HCT116 (cell line): Measurements from ENCODE around the gene CRTC3. TPM values are rescaled to one million over a fixed set of nuclear protein-coding genes. Genes with fewer than 3 reads are reported as not detected.

Experiments
- ATAC-seq: fragments of 200-7000 bp; cut with Tn5 transposase; 2 replicates; pipeline ENCODE4 v1.9.1; 2020; ENCODE audit warnings: mild to moderate bottlenecking, moderate library complexity
- BruUV-seq: library from RNA; stranded (reverse); fragments of 400-500 nt; replicated peaks from 2 replicates; lab custom pipeline; 2021; lab: Mats Ljungman, UMichigan
- CTCF ChIA-PET: fragments of 300-600 bp; sonication (Branson Sonifier 250); formaldehyde crosslinking; loops from one replicate; lab custom pipeline; 2021; ENCODE audit warnings: antibody characterized with exemption; lab: Charles Lee
- POLR2A ChIA-PET: fragments of 300-600, 350-600 bp; sonication (Branson Sonifier 250); formaldehyde crosslinking; loops from one replicate; lab custom pipeline; 2021; ENCODE audit warnings: antibody characterized with exemption; lab: Charles Lee
- RAD21 ChIA-PET, 2 experiments: fragments of 300-600 bp; sonication (Branson Sonifier 250); formaldehyde crosslinking; loops; one replicate each; lab custom pipeline; 2023; ENCODE audit warnings: low total read pairs in 2 of 2; ENCODE audit not compliant: uncharacterized antibody in 2 of 2, unreplicated experiment in 2 of 2, low non-redundant PET in 1 of 2; lab: Charles Lee
- DNase-seq: peaks from one replicate; pipeline ENCODE4 v3.0.0-alpha.2; 2010; ENCODE audit warnings: low read depth, low spot score
- H2AFZ ChIP-seq: fragments of 200-600 bp; shearing (Covaris generic), sonication (generic); 2 replicates; pipeline ENCODE4 v1.6.1; 2017; ENCODE audit warnings: low read depth, mixed run types, mixed read lengths, antibody characterized with exemption, low read length; ENCODE audit not compliant: poor library complexity, severe bottlenecking
- H3K27ac ChIP-seq: 2 replicates; pipeline ENCODE4 v1.5.1; 2012; ENCODE audit warnings: low read depth, low read length
- H3K27me3 ChIP-seq: fragments of 200-600 bp; sonication (generic); 2 replicates; pipeline ENCODE4 v1.6.1; 2016; ENCODE audit warnings: mixed run types, low read length, mixed read lengths; ENCODE audit not compliant: insufficient read depth
- H3K36me3 ChIP-seq, 2 experiments: fragments of 200-500 bp in 1 of 2; fragments of 200-600 bp in 1 of 2; sonication (Bioruptor generic) in 1 of 2; sonication (generic) in 1 of 2; 2 replicates each; pipeline versions ENCODE4 v1.5.1 to v1.6.1; 2014 to 2016; ENCODE audit warnings: low read length in 2 of 2, inconsistent platforms in 1 of 2, mixed read lengths in 1 of 2, mixed run types in 1 of 2; ENCODE audit not compliant: insufficient read depth in 2 of 2, control insufficient read depth in 1 of 2
- H3K4me1 ChIP-seq, 2 experiments: fragments of 200-600 bp in 1 of 2; sonication (generic) in 1 of 2; 2 replicates each; pipeline versions ENCODE4 v1.5.1 to v1.6.1; 2012 to 2017; ENCODE audit warnings: low read length in 2 of 2, inconsistent platforms in 1 of 2, mild to moderate bottlenecking in 1 of 2, mixed read lengths in 1 of 2, mixed run types in 1 of 2, moderate library complexity in 1 of 2; ENCODE audit not compliant: insufficient read depth in 2 of 2, control insufficient read depth in 1 of 2
- H3K4me2 ChIP-seq: fragments of 200-600 bp; sonication (generic); 2 replicates; pipeline ENCODE4 v1.6.1; 2017; ENCODE audit warnings: mixed run types, low read length, mixed read lengths
- H3K4me3 ChIP-seq, 2 experiments: fragments of 200-600 bp in 1 of 2; sonication (generic) in 1 of 2; replicated peaks in 1 of 2; 2 replicates each; pipeline ENCODE4 v1.5.1; 2011 to 2016; ENCODE audit warnings: low read length in 2 of 2, control low read depth in 1 of 2, low read depth in 1 of 2, mild to moderate bottlenecking in 1 of 2, mixed read lengths in 1 of 2, mixed run types in 1 of 2
- H3K79me2 ChIP-seq: fragments of 200-600 bp; sonication (generic); 2 replicates; pipeline ENCODE4 v1.6.1; 2017; ENCODE audit warnings: mild to moderate bottlenecking, mixed run types, low read length, moderate library complexity, mixed read lengths; ENCODE audit not compliant: insufficient read depth
- H3K9ac ChIP-seq: fragments of 200-600 bp; sonication (generic); 2 replicates; pipeline ENCODE4 v1.6.1; 2016; ENCODE audit warnings: low read length, mixed read lengths
- H3K9me2 ChIP-seq: fragments of 200-600 bp; sonication (generic), shearing (Covaris generic); 2 replicates; pipeline ENCODE4 v1.6.1; 2017; ENCODE audit warnings: mixed run types, mild to moderate bottlenecking, moderate library complexity; ENCODE audit not compliant: insufficient read depth
- H3K9me3 ChIP-seq, 2 experiments: fragments of 200-500 bp in 1 of 2; fragments of 200-600 bp in 1 of 2; sonication (Bioruptor generic) in 1 of 2; sonication (generic) in 1 of 2; 2 replicates each; pipeline ENCODE4 v1.6.1; 2014 to 2017; ENCODE audit warnings: low read length in 2 of 2, mixed read lengths in 2 of 2, inconsistent platforms in 1 of 2, low read depth in 1 of 2, mild to moderate bottlenecking in 1 of 2, mixed run types in 1 of 2, moderate library complexity in 1 of 2; ENCODE audit not compliant: control insufficient read depth in 1 of 2, insufficient read depth in 1 of 2
- H4K20me1 ChIP-seq: fragments of 200-600 bp; sonication (generic), shearing (Covaris generic); 2 replicates; pipeline ENCODE4 v1.6.1; 2017; ENCODE audit warnings: mixed run types, mild to moderate bottlenecking, moderate library complexity; ENCODE audit not compliant: insufficient read depth
- CBX3 ChIP-seq: IDR thresholded peaks from 2 replicates; pipeline ENCODE4 v1.6.1; 2012; ENCODE audit warnings: low read depth
- CEBPB ChIP-seq: IDR thresholded peaks from 2 replicates; pipeline ENCODE4 v1.6.1; 2012; ENCODE audit warnings: low read depth
- ELF1 ChIP-seq: IDR thresholded peaks from 2 replicates; pipeline ENCODE4 v1.6.1; 2012; ENCODE audit warnings: low read depth, borderline replicate concordance
- EZH2 ChIP-seq: fragments of 200-600 bp; sonication (generic); IDR thresholded peaks from 2 replicates; pipeline ENCODE4 v1.6.1; 2017; ENCODE audit warnings: antibody characterized with exemption, mixed run types
- EZH2phosphoT487 ChIP-seq: fragments of 200-600 bp; IDR thresholded peaks from 2 replicates; pipeline ENCODE4 v1.6.1; 2018; ENCODE audit warnings: antibody characterized with exemption, borderline replicate concordance
- FOSL1 ChIP-seq: IDR thresholded peaks from 2 replicates; pipeline ENCODE4 v1.6.1; 2012; ENCODE audit warnings: low read depth
- JUND ChIP-seq: IDR thresholded peaks from 2 replicates; pipeline ENCODE4 v1.6.1; 2012
- POLR2A ChIP-seq: IDR thresholded peaks from 2 replicates; pipeline ENCODE4 v1.7.0; 2011; ENCODE audit warnings: borderline replicate concordance; ENCODE audit not compliant: insufficient read depth, insufficient read length; ENCODE audit errors: extremely low read depth
- POLR2AphosphoS5 ChIP-seq: IDR thresholded peaks from 2 replicates; pipeline ENCODE4 v1.6.1; 2011; ENCODE audit warnings: mild to moderate bottlenecking, low read depth, low read length, moderate library complexity
- RAD21 ChIP-seq: IDR thresholded peaks from 2 replicates; pipeline ENCODE4 v1.6.1; 2012; ENCODE audit warnings: low read depth, mild to moderate bottlenecking
- SRF ChIP-seq: IDR thresholded peaks from 2 replicates; pipeline ENCODE4 v1.6.1; 2012; ENCODE audit warnings: low read depth
- YY1 ChIP-seq: IDR thresholded peaks from 2 replicates; pipeline ENCODE4 v1.6.1; 2011; ENCODE audit warnings: low read length, low read depth, moderate library complexity, mild to moderate bottlenecking; ENCODE audit not compliant: insufficient replicate concordance; ENCODE audit errors: extremely low read depth
- ZNF274 ChIP-seq: fragments of 200-500 bp; sonication (Bioruptor generic); IDR thresholded peaks from 2 replicates; pipeline ENCODE4 v1.6.1; 2014; ENCODE audit warnings: mild to moderate bottlenecking, low read depth, low read length, inconsistent platforms
- intact Hi-C: fragments of 100-400 bp; cut with micrococcal nuclease; formaldehyde crosslinking; loops from 2 replicates; pipeline ENCODE4 v1.10.0; 2022
- total RNA-seq: library from RNA; stranded (reverse); gene quantifications from one replicate; pipeline ENCODE4 v1.2.1, GENCODE V29; 2021; ENCODE audit not compliant: unreplicated experiment
- TF ChIP-seq, protein P1 (sequence below), 3 experiments: fragments of 200-600 bp in 1 of 3; sonication (generic) in 1 of 3; IDR thresholded peaks in 2 of 3; conservative IDR thresholded peaks in 1 of 3; 2 replicates each; pipeline ENCODE4 v1.5.1; 2012 to 2017; ENCODE audit warnings: low read depth in 2 of 3, low read length in 2 of 3, antibody characterized with exemption in 1 of 3, borderline replicate concordance in 1 of 3, control low read depth in 1 of 3, mild to moderate bottlenecking in 1 of 3, mixed read lengths in 1 of 3, mixed run types in 1 of 3, moderate library complexity in 1 of 3; ENCODE audit not compliant: insufficient read depth in 1 of 3
- TF ChIP-seq, protein P2 (sequence below): IDR thresholded peaks from 2 replicates; pipeline ENCODE4 v1.6.1; 2012
- TF ChIP-seq, protein P3 (sequence below): IDR thresholded peaks from 2 replicates; pipeline ENCODE4 v1.6.1; 2011; ENCODE audit warnings: mild to moderate bottlenecking, low read length, moderate library complexity; ENCODE audit not compliant: insufficient replicate concordance; ENCODE audit errors: extremely low read depth
- TF ChIP-seq, protein P4 (sequence below): IDR thresholded peaks from 2 replicates; pipeline ENCODE4 v1.6.1; 2012

The CRTC3 gene
- total RNA-seq, 1 experiment from 2014 or later: 20.7 TPM

DNA sequence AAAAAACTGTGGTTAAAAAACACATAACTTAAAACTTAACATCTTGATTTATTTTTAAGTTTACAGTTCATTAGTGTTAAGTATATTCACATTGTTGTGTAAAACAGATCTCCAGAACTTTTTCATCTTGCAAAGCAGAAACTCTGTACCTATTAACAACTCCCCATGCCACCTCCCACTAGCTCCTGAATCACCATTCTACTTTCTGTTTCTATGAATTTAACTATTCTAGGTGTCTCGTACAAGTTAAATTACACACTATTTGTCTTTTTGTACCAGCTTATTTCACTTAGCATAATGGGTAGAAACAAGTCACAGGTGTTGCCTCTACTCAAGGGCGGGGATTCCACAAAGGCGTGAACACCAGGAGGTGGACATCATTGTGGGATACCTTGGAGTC is 43.2 kb downstream of the CRTC3 start (continued):
- TF ChIP-seq JUND: no peak
- TF ChIP-seq, protein P1, sequence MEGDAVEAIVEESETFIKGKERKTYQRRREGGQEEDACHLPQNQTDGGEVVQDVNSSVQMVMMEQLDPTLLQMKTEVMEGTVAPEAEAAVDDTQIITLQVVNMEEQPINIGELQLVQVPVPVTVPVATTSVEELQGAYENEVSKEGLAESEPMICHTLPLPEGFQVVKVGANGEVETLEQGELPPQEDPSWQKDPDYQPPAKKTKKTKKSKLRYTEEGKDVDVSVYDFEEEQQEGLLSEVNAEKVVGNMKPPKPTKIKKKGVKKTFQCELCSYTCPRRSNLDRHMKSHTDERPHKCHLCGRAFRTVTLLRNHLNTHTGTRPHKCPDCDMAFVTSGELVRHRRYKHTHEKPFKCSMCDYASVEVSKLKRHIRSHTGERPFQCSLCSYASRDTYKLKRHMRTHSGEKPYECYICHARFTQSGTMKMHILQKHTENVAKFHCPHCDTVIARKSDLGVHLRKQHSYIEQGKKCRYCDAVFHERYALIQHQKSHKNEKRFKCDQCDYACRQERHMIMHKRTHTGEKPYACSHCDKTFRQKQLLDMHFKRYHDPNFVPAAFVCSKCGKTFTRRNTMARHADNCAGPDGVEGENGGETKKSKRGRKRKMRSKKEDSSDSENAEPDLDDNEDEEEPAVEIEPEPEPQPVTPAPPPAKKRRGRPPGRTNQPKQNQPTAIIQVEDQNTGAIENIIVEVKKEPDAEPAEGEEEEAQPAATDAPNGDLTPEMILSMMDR (IDR thresholded peaks at IDR 0.05 in 2 of 3, conservative IDR thresholded peaks at IDR 0.05 in 1 of 3; ENCODE audit: borderline replicate concordance in 1 of 3, insufficient read depth in 1 of 3, low read depth in 2 of 3, low read length in 2 of 3): no peak
- no peak for TF ChIP-seq ZNF274
- no peak for TF ChIP-seq SRF
- TF ChIP-seq ELF1: no peak
- no peak for TF ChIP-seq EZH2
- TF ChIP-seq, protein P2, sequence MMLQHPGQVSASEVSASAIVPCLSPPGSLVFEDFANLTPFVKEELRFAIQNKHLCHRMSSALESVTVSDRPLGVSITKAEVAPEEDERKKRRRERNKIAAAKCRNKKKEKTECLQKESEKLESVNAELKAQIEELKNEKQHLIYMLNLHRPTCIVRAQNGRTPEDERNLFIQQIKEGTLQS: no peak
- no peak for TF ChIP-seq FOSL1
- no peak for TF ChIP-seq POLR2A

DNA sequence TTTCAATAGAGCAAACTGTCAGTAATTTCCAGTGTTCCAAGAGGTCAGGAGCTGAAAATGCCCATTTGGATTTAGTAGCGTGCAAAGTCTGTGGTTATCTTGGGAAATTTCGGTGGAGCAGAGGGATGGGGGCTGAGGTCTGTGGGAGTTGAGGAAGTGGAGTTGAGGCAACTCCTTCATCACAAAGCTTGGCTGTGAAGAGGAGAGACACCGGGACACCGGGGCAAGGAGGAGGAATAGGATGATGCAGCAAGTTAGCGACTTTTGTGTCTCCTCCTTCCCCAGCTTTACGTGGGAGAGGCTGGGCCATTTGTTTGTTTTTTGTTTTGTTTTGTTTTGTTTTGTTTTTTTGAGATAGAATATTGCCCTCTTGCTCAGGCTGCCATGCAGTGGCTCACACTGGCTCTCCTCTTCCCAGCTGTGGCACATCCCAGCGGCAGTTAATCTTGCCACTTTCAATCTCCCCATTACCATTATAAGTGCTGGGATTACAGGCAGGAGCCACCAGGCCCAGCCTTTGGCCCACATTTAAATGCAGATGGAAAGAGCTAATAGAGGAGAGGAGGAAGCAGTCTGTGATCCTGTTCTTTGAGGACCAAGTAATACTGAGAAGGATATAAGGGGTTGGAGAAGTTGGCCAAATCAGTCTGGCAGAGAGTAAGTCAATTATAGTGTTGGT is 47.1 kb downstream of the CRTC3 start:
- Histone ChIP-seq H3K9me3 (no peaks in the 10 kb centered on the region), H3K4me3 (no peak overlapping the region), H3K79me2 (peaks cover 21% of the 10 kb centered on the region), H4K20me1 (no peaks in the 10 kb centered on the region), H3K36me3 (no peaks in the 10 kb centered on the region), H3K4me1 (no peaks in the 10 kb centered on the region), H3K9ac (no peak overlapping the region), H3K27me3 (no peaks in the 10 kb centered on the region), H3K9me2 (no peaks in the 10 kb centered on the region), H3K27ac (no peak overlapping the region), H2AFZ (no peak overlapping the region), H3K4me2 (no peak overlapping the region)
- BruUV-seq: no TSS peak
- ChIA-PET CTCF (no interaction called here), RAD21 (no interaction called here), POLR2A (no interaction called here)
- ATAC-seq (no peak), DNase-seq (no peak)
- intact Hi-C loops: no loop called here
- TF ChIP-seq RAD21 (no peak), FOSL1 (no peak), SRF (no peak), EZH2phosphoT487 (no peak), POLR2AphosphoS5 (no peak), YY1 (no peak), POLR2A (no peak), CEBPB (no peak), ZNF274 (no peak), EZH2 (no peak), ELF1 (no peak), CBX3 (no peak)
- TF ChIP-seq, protein P3, sequence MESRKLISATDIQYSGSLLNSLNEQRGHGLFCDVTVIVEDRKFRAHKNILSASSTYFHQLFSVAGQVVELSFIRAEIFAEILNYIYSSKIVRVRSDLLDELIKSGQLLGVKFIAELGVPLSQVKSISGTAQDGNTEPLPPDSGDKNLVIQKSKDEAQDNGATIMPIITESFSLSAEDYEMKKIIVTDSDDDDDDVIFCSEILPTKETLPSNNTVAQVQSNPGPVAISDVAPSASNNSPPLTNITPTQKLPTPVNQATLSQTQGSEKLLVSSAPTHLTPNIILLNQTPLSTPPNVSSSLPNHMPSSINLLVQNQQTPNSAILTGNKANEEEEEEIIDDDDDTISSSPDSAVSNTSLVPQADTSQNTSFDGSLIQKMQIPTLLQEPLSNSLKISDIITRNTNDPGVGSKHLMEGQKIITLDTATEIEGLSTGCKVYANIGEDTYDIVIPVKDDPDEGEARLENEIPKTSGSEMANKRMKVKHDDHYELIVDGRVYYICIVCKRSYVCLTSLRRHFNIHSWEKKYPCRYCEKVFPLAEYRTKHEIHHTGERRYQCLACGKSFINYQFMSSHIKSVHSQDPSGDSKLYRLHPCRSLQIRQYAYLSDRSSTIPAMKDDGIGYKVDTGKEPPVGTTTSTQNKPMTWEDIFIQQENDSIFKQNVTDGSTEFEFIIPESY: no peak
- TF ChIP-seq, protein P1 (IDR thresholded peaks at IDR 0.05 in 2 of 3, conservative IDR thresholded peaks at IDR 0.05 in 1 of 3; ENCODE audit: borderline replicate concordance in 1 of 3, insufficient read depth in 1 of 3, low read depth in 2 of 3, low read length in 2 of 3): no peak
- TF ChIP-seq, protein P4, sequence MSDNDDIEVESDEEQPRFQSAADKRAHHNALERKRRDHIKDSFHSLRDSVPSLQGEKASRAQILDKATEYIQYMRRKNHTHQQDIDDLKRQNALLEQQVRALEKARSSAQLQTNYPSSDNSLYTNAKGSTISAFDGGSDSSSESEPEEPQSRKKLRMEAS: no peak
